ENCODE data around the gene CFAP61.
"Not testable (repeated sequence)": the region's sequence is repeated elsewhere in the genome, so short reads cannot be mapped to it uniquely, and the experiment has no call there.

The CFAP61 gene

DNA sequence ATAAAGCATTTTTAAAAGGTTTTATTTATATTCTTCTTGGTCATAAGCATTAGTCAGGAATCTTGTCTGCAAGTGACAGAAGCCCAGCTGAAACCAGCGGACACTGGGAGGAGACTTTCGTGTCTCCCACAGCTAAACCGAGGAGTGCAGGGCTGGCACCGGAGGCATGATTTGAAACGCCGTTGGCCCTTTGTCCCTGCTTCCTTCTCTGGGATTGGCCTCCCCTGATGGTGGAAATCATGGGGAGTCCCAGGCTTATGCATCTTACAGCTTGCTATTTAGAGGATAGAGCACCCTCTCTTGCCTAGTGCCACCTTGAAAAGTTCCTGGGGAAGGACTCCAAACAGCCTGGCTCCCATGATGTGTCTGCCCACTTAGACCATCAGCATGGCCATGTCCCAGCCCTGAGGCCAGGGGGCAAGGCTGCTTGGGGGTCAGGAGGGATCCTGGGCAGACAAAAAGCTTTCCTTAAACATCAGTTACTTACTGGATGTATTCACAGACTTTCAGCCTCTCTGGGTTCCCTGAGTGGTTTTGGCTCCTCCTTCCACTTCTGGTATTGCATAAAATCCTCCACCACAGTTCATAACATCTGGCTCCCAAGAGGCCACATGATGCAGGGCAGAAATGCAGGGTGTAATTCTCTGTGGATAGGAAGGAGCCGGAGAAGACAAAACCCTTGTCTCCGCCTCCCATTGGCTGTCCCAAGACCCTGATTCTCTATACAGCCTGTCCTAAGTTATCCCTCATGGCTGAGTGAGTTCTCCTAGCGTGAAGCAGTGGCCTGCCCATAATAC is 266.2 kb downstream of the CFAP61 start:
- DNase-seq (ENCODE audit: low read depth in 1 of 2, low spot score in 1 of 2), result no peak

- DNase-seq (ENCODE audit: low read depth in 1 of 2, low spot score in 1 of 2), result no peak
These were observed 268.8 kb downstream of the CFAP61 start for GRCh38 chr20:20321134-20321533.

- DNase-seq (ENCODE audit: low read depth in 1 of 2, low spot score in 1 of 2), result no peak
These were observed 269.6 kb downstream of the CFAP61 start for GRCh38 chr20:20321917-20322316.

GRCh38 chr20:20322912-20323311 is 270.6 kb downstream of the CFAP61 start:
- DNase-seq (ENCODE audit: low read depth in 1 of 2, low spot score in 1 of 2), result no peak

- DNase-seq (ENCODE audit: low read depth in 1 of 2, low spot score in 1 of 2), result no peak
These were observed 275.4 kb downstream of the CFAP61 start for GRCh38 chr20:20327746-20328145.

DNA sequence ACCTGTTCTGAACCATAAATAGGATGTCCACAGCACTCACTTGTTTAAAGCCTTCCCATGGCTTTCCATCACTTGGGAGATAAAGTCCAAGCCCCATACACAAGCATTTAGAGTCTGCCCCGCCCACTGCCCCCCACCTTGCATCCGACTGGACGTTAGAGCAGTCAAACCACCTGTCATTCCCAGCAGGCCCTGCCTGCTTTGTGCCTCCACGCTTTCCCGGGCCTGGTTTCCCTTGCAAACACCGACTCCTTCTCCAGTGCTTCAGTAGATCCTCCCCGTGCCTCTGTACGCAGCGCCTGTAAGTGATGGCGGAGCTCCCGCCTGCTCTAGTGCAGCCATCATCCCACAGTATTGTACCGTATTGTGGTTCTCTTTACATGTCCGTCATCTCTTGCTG is 277.2 kb downstream of the CFAP61 start:
- no peak for DNase-seq (ENCODE audit: low read depth in 1 of 2, low spot score in 1 of 2)

GRCh38 chr20:20331156-20331555 is 278.8 kb downstream of the CFAP61 start:
- DNase-seq (ENCODE audit: low read depth in 1 of 2, low spot score in 1 of 2), result no peak

GRCh38 chr20:20331817-20332216 is 279.5 kb downstream of the CFAP61 start:
- no peak for DNase-seq (ENCODE audit: low read depth in 1 of 2, low spot score in 1 of 2)

DNA sequence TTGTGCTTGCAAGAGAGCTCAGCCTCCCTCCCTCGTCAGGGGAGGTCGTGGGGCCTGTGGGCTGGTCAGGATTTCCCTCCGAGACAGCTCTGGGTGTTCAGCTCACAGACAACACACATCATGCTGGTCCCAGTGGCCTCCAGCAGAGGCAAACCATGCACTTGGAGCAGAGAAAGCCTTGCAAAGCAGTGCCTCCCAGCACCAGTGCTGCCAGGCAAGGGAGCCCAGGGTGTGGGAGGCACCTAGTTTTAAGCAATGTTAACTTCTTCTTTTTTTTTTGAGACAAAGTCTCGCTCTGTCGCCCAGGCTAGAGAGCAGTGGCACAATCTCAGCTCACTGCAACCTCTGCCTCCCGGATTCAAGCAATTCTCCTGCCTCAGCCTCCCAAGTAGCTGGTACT is 281.5 kb downstream of the CFAP61 start:
- DNase-seq (ENCODE audit: low read depth in 1 of 2, low spot score in 1 of 2), result no peak

DNA sequence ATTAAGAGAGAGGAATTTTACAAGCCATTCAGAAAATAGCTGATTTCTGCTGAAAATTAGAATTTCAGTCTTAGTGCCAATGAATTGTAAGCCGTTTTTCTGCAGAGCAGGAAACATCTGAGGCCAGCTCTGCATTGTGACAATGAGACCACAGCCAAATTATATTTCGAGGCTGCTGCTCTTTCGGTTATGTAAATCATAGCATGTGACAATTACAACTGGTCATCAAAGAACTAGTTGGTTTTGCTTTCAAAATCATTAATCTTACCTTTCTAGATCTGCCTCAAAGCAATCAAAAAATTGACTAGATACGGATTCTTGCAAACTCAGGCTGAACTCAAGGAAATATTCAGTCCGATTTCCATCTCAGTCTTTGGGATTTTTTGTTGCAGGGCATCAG is 282.2 kb downstream of the CFAP61 start:
- no peak for DNase-seq (ENCODE audit: low read depth in 1 of 2, low spot score in 1 of 2)

DNA sequence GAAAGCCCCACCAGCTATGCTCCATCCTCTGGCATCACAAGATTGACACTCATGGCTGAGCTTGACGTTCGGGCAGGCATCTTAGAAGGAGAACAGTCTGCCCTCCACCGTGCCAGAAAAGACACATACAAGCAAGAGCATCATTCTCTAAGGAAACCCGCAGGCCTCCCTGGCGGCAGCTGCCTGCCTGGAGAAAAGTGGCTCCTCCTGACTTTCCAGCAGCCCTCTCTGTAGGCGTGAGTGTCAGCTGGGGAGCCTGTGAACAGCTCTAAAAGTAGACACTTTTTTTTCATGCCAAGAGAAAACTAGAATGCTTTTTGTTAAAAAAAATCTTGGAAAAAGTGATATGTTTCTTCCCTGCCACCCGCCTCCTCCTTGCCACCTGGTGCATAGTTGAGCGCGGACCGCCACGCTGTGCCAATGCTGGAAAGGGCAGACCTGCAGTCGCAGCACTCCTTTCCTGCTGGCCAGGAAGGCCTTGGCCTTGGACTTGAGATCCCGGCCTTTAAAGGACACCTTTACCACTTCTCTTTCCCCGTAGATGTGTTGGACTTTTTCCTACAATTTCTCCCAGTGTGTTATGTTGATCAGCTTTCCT is 285.9 kb downstream of the CFAP61 start:
- no peak for DNase-seq (ENCODE audit: low read depth in 1 of 2, low spot score in 1 of 2)

DNA sequence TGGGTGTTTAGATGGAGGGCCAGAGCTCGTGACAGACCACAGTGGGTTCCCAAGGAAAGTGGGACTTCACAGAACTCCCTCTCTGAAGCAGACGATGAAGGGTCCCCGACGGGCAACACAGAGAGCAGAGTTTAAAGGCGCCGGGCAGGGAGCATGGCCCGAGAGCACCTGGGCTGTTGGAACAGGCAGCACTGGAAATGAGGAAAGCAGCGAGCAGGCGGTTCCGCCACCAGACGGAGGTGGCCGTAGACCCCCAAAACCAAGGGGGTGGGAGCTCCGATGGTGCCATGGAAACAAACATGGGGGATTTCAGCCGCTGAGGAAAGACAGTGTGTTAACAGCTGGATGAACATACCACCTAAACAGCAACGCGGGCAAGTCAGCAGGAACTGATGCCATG is 288.1 kb downstream of the CFAP61 start:
- DNase-seq (ENCODE audit: low read depth in 1 of 2, low spot score in 1 of 2), result no peak

DNA sequence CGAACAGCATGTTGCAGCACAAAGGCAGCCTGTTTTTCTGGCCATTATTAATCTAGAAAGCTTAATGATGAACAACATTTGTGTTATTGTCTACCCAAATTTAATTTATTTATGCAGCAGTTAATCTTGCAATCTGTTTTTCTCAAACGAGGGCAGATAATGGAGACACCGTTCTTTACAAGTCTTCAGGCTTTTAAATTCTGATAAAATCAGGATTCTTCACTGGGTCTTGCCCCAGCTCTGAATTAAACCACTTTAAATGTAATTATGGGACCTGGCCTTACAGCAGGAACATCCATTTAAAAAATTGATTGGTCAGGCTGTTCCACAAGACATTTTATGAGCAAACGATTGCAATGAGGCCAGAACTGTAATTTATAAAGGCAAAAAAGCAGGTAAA is 289.0 kb downstream of the CFAP61 start:
- DNase-seq (ENCODE audit: low read depth in 1 of 2, low spot score in 1 of 2), result no peak

- no peak for DNase-seq (ENCODE audit: low read depth in 1 of 2, low spot score in 1 of 2)
These were observed 289.7 kb downstream of the CFAP61 start for GRCh38 chr20:20342066-20342465.

GRCh38 chr20:20343932-20344331 is 291.6 kb downstream of the CFAP61 start:
- no peak for DNase-seq (ENCODE audit: low read depth in 1 of 2, low spot score in 1 of 2)

- DNase-seq (ENCODE audit: low read depth in 1 of 2, low spot score in 1 of 2), result no peak
These were observed 292.1 kb downstream of the CFAP61 start for GRCh38 chr20:20344476-20344875.

- no peak for DNase-seq (ENCODE audit: low read depth in 1 of 2, low spot score in 1 of 2)
These were observed 301.2 kb downstream of the CFAP61 start for GRCh38 chr20:20353576-20353975.

DNA sequence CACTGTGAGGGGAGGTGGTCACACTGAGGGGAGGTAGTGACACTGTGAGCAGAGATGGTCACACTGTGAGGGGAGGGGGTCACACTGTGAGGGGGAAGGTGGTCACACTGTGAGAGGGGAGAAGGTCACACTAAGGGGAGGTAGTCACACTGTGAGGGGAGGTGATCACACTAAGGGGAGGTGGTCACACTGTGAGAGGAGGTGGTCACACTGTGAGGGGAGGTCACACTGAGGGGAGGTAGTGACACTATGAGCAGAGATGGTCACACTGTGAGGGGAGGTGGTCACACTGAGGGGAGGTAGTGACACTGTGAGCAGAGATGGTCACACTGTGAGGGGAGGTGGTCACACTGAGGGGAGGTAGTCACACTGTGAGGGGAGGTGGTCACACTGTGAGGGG is 303.2 kb downstream of the CFAP61 start:
- DNase-seq (ENCODE audit: low read depth in 1 of 2, low spot score in 1 of 2), result not testable (repeated sequence)

DNA sequence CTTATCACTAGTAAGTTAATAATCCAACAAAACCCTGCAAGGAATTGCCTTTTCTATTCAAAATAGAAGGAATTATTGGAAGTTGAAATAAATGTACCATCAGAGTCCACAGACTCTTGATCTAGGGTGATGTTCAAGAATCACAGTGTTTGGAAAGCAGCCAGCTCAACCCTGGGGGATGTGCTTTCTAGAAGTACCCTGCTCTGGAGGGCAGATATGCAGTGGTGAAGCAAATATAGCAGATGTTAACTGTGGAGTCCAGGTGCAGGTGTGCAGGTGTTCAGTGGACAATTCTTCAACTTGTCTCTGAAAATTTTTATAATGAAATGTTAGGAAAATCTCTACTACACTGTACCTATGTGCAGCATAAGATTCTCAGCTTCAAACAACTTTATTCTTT is 306.5 kb downstream of the CFAP61 start:
- DNase-seq (ENCODE audit: low read depth in 1 of 2, low spot score in 1 of 2), result no peak

DNA sequence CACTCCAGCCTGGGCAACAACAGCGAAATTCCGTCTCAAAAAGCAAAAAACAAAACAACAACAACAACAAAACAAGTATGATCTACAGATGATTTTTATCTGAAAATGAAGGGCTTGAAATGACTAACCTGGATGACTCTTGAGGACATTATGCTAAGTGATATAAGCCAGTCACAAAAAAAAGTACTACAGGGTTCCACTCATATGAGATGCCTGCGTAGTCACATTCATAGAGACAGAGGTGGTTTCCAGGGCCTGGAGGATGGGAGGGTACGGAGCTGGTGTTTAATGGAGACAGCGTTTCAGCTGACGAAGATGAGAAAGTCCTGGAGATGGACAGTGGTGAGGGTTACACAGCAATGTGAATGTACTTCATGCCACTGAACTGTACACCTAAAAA is 307.3 kb downstream of the CFAP61 start:
- DNase-seq (ENCODE audit: low read depth in 1 of 2, low spot score in 1 of 2), result no peak

DNA sequence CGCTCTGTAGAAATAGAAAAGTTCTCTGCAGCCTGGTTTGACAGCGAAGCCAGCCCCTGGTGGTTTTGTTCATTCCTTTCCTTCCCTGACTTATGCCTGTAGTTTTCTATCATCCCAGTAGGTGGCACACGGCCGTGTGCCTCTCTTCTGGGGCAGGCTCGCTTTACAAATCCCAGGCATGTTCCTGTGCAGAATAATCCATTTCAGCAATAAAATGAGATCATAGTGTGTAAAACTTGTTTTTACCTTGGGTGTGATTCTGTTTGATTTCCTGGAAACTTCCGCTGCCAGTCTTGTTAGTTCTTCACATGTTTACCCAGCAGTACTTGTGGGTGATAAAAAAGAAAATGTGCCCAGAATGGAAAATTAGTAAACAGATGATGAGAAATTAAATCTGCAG is 308.1 kb downstream of the CFAP61 start:
- no peak for DNase-seq (ENCODE audit: low read depth in 1 of 2, low spot score in 1 of 2)

- DNase-seq (ENCODE audit: low read depth in 1 of 2, low spot score in 1 of 2), result no peak
These were observed 310.6 kb downstream of the CFAP61 start for GRCh38 chr20:20362774-20363433.

DNA sequence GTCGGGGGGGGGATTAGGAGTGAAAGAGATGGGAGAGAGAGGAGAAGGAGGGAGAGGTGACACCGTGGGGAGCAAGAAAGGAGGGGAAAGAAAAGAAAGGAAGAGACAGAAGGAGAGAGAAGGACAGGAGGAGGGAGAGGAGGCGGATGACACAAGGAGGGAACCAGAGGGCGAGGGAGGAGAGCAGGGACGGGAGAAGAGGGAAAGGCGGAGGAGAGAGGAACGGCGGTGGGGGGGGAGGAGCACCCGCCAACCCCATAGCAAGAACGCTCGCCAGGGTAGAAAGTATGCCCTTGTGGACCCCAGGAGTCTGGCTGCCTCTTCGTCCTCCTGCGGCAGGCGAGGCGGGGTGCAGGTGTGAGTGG is 311.1 kb downstream of the CFAP61 start:
- no peak for DNase-seq (ENCODE audit: low read depth in 1 of 2, low spot score in 1 of 2)
